HG03139 (cell line): ENCODE data around the gene SAPCD2.
"Not testable (repeated sequence)": the region's sequence is repeated elsewhere in the genome, so short reads cannot be mapped to it uniquely, and the experiment has no call there.

ENCODE experiments used
- ATAC-seq: cut with Tn5 transposase; IDR thresholded peaks from one replicate; pipeline ENCODE4 v1.9.1; 2021; ENCODE audit not compliant: unreplicated experiment

The SAPCD2 gene

DNA sequence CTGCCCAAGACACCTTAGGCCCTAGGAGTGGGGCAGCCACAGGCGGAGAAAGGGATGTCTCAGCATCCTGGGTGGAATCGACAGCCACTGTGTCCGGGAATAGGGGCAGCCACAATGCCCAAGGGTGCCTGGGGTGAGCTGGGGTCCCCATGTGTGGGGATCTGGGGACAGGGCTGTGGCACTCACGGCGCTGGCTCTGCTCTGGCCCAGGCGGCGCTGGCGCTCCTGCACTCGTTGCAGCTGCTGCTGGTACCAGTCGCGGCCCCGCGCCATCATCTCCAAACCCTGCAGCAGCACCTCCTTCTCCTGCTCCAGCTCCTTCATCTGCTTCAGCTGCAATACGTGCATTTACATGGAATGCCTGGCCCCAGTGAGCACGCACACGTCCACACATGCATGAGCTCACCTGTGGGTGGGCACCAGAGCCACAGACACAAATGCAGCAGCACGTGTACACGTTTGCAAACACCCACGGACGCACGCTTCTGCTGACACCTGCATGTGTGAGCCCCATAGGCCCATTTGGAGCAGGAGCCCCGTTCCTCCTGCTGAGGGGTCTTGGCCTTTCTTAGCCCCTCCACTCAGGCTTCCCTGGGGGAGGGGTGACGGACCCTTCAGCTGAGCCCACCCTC is 4.9 kb downstream of the SAPCD2 start:
- ATAC-seq, result no peak

DNA sequence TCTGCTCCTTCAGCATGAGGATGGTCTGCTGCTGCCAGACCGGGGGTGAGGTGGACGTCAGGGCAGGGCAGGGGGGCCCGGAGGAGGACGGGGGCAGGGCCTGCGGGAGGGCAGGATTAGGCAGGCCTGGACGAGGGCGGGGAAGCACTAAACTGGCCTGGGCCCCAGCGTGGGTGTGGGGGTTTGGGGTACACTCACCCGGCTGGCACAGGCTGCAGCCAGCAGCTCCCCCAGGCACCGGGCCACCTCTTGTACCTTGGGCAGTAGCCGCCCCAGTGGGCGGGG is 5.5 kb downstream of the SAPCD2 start:
- ATAC-seq, result no peak

GRCh38 chr9:137064027-137064879 is 6.1 kb downstream of the SAPCD2 start:
- no peak for ATAC-seq

- no peak for ATAC-seq
Observed at GRCh38 chr9:137063311-137064026, 6.9 kb downstream of the SAPCD2 start.

DNA sequence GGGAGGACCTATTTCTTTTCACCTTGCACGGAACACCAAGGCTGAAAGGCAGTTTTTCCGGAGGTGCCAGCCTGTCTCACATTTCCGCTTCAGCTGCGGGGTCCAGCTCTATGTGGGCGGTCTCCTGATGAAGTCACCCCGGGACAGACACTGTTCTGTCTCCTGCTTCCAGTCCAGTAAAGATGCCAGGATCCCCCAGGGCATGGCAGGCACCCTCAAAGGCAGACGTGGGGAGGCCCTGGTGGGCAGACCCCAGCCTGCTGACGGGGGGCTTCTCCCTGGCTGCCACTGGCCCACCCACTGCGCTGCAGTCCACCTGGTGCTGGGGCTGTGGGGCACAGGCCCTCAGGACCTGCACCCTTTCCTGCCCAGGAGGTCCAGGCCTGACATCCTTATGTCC is 7.6 kb downstream of the SAPCD2 start:
- ATAC-seq, result not testable (repeated sequence)

GRCh38 chr9:137062384-137062783 is 8.0 kb downstream of the SAPCD2 start:
- ATAC-seq, result no peak

- no peak for ATAC-seq
Observed at GRCh38 chr9:137058521-137059234, 11.7 kb downstream of the SAPCD2 start.

GRCh38 chr9:137057545-137057944 is 12.8 kb downstream of the SAPCD2 start:
- no peak for ATAC-seq

DNA sequence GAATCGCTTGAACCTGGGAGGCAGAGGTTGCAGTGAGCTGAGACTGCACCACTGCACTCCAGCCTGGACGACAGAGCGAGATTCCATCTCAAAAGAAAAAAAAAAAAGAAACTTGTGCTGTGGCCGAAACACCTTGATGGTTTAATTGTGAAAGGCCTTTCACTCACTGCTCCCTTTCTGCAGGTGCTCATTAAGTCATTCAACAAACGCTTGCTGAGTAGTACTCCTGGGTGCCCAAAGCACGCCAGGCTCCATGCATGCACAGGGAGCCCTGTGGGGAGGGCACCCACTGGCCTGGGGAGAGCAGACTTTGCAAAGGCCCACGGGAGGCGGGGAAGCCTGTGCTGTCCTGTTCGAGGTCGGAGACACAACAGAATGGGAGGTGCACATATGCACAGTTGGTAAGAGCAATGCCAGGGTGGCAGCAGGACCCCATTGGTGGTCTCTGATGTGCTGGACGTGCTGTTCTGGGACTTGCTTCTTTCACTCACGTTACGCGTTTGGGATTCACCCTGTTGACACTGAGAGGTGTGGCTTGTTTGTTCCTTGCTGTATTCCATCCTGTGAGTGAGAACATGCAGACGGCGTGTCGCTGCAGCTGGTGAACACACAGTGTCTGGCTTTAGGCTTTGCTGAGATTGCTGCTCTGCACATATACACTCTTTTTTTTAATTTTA is 13.5 kb downstream of the SAPCD2 start:
- ATAC-seq, result no peak

DNA sequence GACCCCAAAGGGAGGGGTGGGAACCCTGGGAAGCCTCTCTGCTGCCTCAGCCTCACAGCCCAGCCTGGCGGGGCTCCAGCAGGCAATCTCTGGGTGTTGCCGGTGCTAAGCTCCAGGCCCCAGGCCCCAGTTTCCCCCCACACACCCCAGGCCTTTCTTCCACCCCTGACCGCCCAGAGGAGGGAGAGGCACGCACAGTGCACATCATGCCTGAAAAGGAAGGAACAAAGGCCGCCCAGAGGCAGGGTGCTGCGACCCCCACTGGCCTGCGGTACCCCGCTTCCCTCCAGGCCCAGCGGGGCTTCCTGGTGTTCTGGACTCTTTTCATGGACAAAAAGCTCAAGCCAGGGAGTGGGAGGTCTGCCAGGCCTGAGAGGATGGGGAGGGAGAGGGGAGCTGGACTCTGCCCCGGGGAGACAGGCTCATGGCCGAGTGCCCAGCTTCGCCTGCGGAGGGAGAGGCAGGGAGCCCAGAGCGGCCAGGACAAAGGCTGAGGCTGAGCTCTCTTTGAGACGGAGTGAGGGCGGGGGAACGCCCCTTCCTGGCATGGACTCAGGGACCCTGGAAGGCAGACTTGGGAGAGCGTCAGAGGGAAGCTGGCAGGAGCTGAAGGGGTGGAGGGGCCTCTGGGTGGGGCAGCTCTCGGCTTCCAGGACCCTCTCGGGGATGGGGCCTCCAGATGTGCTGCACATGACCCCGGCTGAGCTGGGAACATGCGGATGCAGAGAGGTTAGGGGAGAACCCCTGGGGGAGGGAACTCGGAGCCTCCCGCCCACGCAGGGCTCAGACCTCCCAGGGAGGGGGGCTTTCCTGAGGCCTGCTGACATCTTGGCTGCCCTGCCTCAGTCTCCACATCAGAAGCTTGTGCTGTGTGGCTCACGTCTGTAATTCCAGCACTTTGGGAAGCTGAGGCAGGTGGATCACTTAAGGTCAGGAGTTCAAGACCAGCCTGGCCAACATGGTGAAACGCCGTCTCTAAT is 14.7 kb downstream of the SAPCD2 start:
- no peak for ATAC-seq

DNA sequence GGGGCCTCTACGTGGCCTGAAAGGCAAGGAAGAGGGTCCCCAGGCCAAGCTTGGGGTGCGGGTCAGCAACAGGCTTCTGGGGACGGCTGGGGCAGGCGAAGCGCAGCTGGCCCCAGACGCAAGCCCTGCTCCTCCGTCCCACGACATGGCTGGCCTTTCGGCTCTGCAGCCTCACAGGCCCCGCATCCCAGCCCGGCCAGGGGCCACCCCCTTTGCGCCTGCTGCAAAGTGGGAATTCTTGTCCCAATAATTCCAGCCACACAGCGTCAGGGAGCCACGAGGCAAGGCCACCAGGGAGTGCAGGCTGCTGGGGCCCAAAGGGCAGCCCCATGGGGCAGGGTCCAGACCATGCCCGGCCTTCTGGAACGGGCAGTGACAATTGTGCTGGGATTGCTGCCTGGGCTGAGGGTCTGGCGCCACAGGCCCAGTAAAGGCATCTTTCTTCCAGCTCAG is 15.4 kb downstream of the SAPCD2 start:
- no peak for ATAC-seq

- no peak for ATAC-seq
Observed at GRCh38 chr9:137053944-137054931, 16.1 kb downstream of the SAPCD2 start, which contains the start of gene ENTPD2. Gene ENTPD2, minus strand, starts transcription at chr9:137054061. Its CDS starts 64 bp downstream, at chr9:137053997.

DNA sequence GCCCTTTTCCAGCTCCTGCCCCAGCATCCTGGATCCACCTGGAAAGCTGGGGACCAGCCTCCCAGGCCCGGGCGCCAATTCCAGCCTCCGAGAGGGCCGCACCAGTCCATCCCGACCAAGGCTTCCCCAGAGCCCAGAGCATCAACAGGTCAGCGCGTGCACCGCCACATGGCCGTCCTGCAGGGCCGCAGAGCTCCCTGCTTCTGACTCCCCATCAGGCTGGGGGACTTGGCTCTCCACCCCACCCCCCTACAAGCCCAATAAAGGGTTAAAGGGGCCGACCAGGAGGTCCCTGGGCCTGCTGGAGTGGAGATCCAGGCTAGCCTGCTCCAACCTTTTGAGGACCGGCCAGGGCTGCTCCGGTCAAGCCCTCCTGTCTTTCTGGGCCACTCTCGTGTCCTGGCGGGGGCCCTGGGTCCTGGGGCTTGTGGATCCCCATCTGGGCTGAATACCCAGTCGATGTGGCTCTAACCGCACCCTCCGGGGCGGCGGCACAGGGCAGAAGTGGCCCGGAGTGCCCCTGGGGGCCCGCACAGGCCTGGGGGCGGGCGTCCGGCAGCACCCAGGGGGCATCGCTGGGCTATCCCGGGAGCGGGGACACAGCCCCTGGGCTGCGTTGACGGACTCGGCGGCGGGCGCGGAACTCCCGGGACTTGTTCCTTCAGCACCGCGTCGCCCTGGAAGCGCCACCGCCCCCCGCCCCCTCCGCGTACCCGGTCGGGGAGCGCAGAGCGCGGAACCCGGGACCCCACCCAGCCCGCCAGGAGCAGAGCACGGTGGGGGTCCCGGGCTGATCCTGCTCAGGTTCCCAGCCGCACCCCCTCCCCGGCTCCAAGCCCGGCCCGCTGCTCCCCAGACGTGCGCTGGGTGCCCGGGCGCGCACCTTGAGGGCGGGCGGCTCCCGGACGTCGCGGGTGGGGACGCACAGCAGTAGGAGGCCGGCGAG is 17.1 kb downstream of the SAPCD2 start:
- no peak for ATAC-seq

DNA sequence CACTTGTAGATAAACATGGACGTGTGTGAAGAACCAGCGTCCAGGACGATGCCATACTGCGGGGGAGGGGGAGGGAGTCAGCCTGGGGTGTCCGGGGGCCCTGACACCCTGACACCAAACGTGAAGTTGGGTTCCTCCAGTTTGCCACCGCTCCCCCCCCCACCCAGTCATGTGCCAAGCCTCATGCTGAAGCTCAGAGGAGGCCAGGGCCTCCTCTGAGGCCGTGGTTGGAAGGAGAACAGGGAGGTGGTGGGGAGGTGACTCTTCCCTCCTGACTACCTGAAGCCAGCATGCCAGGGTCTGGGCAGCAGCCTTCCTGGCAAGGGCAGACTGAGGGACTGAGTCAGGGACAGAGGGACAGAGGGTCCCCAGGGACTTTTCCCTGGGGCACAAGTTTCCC is 18.1 kb downstream of the SAPCD2 start:
- ATAC-seq, result no peak

GRCh38 chr9:137051145-137051724 is 19.1 kb downstream of the SAPCD2 start:
- no peak for ATAC-seq

- no peak for ATAC-seq
Observed at GRCh38 chr9:137050570-137050969, 19.8 kb downstream of the SAPCD2 start.
